ENCODE measurements around the gene DTX4.

Gene DTX4

DNA sequence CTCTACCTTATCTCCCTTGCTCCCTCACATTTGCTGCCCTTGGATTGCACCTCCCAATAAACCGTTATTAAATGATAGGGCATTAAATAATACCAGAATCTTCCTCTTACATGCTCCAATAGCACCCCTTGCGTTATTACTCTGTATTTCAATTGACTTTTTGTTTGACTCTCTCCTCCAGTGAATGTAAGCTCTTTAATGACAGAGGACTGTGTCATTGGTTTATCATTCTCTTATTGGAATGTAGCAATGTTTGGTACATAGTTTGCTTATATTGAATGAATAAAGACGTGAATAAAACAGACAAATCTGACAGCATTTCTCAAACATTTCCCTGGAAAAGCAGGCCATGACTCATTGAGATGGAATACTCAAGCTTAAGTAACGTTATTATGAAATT lies 49.5 kb downstream of the DTX4 start:
- no peak for DNase-seq

DNA sequence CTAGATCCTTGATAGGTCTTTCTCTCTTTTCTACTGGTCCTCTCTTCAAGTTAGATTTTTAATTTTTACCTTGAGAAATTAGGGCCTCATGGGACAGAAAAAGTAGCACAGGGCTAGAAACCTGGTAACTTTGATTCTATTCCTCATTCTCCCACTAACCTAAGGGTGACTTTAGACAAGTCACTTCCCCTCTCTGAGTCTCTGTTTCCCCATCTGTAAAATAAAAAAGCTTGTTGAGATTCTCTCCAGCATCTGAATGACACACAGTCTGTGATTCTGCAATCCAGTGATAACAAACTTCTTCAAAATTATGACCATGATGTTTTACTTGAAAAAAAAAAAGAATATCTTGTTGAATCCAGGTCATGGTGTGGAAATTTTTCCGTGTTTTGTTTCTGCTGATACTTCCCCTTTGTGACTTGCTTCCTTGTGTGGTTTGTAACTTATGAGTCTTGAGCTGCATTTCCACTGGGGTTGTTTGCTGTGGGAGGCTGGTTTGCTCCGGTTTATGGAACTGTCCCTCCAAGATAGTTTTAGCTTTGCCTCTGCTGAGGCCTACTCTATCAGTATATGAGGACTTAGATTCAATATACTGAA lies 50.6 kb downstream of the DTX4 start:
- no peak for DNase-seq

DNA sequence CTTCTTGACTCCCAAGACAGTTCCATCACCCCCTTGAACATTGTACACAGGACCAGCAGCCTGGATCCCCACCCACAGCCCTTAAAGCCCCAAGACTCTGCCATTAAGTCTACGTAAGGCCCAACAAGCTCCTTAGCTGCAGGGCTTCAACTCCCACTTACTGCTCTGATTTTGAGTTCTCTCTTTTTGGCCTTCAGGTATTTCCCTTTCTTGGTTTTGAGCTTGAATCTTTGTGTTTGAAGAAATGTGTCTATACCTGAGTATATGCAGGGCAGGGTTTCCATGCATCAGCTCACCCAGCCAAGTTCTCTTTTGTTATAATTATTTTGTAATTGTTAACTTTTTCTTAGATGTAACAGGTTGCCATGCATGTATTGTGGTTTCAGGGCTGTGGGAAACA lies 51.2 kb downstream of the DTX4 start:
- no peak for DNase-seq

DNA sequence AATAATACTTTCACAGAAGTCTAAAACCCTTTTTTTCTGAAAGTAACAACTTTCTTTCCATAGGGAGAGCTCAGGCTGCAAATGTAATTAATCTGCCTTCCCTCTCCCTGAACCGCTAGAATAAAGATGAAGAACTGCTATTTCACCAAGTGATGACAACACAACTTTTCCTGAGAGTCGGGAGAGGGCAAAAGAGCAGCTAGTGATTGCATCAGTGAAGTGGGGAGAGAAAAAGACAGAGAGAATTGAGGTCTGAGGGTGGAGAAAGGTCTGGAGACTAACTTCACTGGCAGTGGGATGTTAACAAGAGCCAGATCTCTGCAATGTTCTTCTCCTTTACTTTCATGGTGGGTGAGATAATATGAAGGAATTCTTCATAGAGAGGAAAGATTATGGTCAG lies 51.7 kb downstream of the DTX4 start:
- DNase-seq: no peak

DNA sequence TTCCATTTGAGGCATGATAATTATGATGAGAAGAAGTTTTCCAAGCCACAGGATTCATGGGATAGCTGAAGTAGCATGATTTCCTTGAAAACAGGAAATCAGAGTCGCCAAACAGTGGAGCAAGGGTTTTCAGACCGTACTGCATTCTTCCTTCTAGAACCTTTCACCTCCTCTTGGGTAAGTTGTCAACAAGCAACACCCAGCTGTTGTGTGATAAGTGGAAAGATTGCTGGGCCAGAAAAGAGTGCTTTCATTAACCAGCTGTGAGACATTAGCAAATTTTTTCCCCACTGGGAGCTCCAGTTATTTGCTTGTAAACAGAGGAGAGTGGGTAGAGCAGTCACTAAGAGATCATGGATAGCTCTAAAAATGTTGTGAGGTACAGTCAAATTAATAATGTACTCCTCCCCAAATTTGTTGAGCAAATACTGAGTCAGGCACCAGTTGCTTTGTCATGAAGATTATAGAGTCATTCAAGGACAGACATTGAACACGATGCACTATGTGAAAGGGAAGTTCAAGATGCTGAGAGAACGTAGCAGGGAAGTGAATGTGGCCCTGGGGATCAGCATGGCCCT lies 52.5 kb downstream of the DTX4 start:
- DNase-seq: no peak

DNA sequence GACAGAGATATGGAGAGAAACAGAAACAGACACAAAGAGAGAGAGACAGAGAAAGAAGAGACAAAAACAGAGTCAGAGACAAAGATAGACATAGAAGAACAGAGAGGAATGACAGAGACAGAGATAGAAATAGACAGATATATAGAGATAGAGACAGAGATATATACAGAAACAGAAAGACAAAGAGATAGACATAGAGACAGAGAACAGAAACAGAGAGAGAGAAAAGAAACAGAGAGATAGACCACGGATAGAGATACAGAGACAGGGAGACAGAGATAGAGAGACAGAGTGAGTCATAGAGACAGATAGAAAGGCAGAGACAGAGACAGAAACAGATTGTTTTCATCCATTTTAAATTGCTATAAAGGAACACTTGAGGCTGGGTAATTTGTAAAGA lies 53.1 kb downstream of the DTX4 start:
- no peak for DNase-seq

DNA sequence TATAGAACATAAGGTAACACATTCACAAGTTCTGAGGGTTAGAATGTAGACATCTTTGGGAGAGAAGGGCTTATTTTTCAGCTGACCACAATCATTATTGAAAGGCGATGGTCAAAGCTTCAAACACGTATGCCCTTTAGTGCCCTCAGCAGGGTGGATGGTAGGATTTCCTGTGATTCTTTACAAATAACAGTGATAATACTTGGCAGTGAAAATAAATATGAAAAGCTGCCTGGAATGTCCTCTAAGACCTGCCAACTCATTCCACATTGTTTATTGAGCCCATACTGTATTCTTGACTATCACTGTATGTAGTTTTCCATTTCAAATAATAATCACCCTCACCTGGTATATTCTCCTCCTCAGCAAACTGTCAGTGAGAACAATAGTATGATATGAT lies 54.5 kb downstream of the DTX4 start:
- DNase-seq: no peak

DNA sequence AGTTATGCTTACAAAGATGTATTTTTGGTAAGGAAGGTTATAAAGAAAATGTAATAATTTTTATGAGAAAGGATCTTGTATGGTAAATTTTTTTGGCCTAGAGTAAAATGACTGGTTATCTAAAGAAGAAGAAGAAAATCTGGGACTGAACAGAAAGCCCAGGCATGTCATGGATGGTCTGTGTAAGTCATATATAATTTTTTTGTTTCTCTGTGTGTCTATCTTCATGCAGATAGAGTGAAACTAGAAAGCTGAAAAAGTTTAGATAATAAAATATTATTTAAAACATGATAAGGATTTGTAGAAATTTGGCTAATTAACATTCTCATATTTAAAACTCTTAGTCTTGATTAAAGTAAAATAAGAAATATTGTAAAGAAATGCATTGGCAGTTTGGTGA lies 68.4 kb downstream of the DTX4 start:
- DNase-seq: no peak

DNA sequence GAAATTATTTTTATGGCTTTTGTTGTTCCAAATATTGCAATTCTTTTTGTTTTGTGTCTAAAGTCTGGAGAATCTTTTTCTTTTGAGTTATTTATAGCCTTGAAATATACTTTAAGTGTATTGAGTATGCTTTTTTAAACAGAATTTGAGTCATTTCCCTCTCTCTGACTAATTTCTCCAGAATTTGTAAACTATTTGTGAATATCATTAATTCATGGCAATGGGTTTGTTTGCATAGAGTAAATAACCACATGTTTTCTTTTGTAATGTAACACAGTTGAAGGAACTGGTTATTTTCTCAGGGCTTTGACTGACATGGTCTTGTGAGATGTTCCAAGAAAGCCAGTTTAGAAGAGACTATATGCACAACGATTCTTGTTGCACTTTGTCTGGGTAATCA lies 71.7 kb downstream of the DTX4 start:
- no peak for DNase-seq

DNA sequence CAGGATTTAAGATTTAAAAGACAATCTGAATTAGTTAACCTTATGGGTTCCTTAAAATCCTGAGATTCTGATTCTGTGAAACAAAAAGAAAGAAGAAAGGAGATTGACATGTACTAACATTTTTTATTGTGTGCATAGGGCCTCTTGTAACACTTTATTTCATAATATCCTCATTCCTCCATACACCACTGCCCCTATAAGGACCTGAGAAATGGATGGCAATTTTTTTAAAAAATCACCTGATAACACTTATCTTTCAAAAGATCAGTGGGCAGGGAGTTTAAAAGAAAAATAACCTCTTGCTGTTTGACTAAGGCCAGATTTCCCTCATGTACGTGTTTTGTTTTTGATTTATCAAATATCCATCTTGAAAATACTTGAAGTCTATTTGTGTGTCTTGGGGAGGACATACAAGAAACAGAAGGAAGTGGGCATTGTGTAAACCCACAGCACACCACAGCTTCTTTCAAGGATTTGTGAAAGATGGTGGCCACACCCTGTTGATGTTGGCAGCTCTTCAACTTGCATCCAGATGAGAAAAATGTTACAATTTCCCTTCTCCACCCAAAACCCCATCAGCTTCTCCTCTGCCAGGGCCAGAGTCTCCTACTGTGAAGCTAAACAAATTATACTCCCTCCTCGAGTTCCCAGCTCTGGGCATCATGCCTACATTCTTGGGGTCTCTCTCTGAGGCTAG lies 75.7 kb downstream of the DTX4 start:
- no peak for DNase-seq

DNA sequence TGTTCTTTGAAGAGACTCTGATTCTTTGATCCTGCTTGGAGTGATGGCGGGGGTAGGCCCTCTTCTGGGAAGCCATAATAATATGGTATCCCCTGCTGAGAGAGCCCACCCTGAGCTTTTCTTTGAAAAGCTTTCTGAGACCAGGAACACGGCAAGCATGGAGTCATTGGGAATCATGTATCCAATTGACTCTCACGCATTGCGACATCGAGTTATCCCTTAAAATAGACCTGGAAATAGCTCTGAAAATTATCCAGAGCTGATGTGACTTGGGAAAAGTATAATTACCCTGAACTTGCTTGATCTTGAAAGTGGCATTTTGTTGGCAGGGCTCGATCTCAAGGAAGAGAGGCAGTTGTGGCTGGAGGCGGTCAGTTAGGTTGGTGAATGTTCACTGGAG lies 77.6 kb downstream of the DTX4 start:
- DNase-seq: no peak

DNA sequence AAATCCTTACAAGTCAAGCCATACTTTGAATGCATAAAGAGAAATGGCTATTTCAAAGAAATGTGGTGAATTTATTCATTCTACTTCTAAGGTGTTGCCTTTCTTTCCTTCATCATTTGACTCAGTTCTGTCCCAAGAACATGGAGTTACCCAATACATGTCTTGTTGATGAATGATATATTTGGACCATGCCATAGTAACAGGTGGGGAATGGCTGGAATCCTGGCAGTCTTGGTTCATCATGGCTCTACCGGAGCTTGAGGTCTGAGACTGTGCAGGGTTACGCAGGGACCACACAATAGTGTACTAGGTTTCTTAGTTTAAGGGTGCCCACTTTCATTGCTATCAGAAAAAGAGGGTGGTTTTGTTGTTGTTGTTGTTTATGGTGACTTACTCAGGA lies 81.1 kb downstream of the DTX4 start:
- no peak for DNase-seq

DNA sequence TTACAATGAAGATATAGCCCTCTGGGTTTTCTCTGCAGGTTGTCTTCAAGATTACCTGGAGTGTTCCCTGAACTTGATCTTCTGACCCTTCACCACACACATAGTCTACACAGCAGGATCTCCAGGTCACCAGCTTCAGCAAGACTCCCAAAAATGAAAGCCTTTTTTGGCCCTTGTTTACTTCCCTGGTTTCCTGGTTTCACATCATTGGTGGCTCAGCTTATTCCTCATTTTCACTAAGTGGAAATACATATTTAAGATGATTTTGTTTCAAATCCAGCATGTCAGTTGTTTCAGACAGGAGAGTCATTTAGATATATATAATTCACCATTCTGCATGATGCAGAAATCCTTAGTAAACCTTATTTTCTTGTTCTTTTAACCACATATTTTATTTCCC lies 82.4 kb downstream of the DTX4 start:
- no peak for DNase-seq

DNA sequence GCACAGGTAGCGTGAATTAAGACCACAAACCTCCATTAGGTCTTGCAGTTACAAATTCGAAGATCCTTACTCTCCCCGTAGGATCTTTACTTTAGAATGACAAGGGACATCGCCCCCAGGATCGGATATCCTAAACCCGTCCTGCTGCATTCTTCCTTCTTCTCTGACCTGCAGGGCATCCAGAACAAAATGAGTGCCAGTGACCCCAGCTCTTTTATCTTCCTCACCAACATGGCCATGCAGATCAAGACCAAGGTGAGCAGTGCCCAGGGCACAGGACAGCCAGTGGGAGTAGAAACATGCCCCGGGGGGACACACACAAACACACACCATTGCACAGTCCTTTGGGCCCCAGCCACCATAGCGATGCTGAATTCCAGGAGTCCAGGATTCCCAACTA lies 83.3 kb downstream of the DTX4 start:
- DNase-seq: no peak

Data from NCI-H510A treated with DMSO at 0.1 percent for 48 hours (cell line).